Vagina (tissue), 2 donors: ENCODE results near the gene SURF6.

Experiments
- CTCF ChIP-seq, 3 experiments: fragments of 450-650 bp in 2 of 3; fragments of 200-600 bp in 1 of 3; sonication (generic) in 1 of 3; IDR thresholded peaks; one replicate each; pipeline ENCODE4 v1.5.1; 2017 to 2019; ENCODE audit warnings: antibody characterized with exemption in 3 of 3, mild to moderate bottlenecking in 2 of 3, moderate library complexity in 2 of 3
- POLR2AphosphoS5 ChIP-seq, 2 donors: sonication (generic); formaldehyde crosslinking; IDR thresholded peaks; one replicate each; pipeline ENCODE4 v1.9.0; 2017; ENCODE audit warnings: antibody characterized with exemption in 2 of 2, mild to moderate bottlenecking in 2 of 2, low read depth in 1 of 2; ENCODE audit not compliant: insufficient read depth in 1 of 2

GRCh38 chr9:133368249-133368881 is 32.4 kb upstream of the SURF6 start:
- TF ChIP-seq CTCF (IDR thresholded peaks at IDR 0.05) (no peak), POLR2AphosphoS5 (IDR thresholded peaks at IDR 0.05; ENCODE audit: insufficient read depth in 1 of 2, low read depth in 1 of 2) (no peak)
